ENCODE data around the gene SYT13. TPM values are rescaled to one million over a fixed set of nuclear protein-coding genes. Genes with fewer than 3 reads are reported as not detected.

The SYT13 gene
- total RNA-seq, 1 donor from 2014 or later, result not detected

DNA sequence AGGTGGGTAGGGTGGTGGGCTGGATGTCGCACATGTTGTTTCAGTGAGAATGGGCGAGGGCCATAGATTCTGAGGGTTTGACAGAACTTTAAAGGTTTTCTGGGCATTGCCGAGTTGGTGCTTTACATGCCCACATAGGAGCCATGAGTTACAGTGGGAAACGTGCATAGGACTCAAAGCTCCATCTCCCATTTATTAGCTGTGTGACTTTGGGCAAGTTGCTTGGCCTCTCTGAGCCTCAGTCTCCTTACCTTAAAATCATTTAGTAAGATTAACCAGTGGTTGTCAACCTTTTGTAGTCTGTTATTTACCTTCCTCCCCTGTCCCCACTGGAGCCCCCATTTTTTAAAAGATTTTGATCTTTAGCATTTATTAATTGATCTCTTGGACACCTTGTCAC is 67.4 kb downstream of the SYT13 start:
- Histone ChIP-seq H3K36me3 (peaks cover 26% of the 10 kb centered on the region), H3K27ac (no peak overlapping the region), H3K4me3 (no peak overlapping the region), H3K4me1 (peaks cover 5% of the 10 kb centered on the region), H3K27me3 (ENCODE audit: low read depth) (no peaks in the 10 kb centered on the region), H3K9me3 (no peaks in the 10 kb centered on the region)
- DNase-seq, result no peak
- no peak for ATAC-seq
- intact Hi-C loops (cut with DNase I), result no loop called here
- TF ChIP-seq, protein P1, sequence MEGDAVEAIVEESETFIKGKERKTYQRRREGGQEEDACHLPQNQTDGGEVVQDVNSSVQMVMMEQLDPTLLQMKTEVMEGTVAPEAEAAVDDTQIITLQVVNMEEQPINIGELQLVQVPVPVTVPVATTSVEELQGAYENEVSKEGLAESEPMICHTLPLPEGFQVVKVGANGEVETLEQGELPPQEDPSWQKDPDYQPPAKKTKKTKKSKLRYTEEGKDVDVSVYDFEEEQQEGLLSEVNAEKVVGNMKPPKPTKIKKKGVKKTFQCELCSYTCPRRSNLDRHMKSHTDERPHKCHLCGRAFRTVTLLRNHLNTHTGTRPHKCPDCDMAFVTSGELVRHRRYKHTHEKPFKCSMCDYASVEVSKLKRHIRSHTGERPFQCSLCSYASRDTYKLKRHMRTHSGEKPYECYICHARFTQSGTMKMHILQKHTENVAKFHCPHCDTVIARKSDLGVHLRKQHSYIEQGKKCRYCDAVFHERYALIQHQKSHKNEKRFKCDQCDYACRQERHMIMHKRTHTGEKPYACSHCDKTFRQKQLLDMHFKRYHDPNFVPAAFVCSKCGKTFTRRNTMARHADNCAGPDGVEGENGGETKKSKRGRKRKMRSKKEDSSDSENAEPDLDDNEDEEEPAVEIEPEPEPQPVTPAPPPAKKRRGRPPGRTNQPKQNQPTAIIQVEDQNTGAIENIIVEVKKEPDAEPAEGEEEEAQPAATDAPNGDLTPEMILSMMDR (IDR thresholded peaks at IDR 0.05), result no peak

DNA sequence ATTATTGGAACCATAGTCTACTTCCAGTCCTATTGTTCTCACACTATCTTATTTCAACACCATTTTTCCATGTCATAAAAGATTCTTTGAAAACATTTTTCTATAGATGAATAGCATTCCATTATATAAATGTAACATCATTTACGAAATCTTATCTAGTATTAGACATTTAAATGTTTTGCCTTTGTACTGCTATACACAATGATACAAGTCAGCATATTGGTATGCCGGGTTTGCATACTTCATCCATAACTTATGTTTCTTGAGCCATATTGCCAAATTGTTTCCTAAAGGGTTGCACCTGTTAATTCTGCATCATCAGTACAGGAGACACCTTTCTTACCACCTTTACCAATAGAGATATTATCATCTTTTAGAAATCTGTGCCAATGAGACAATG is 68.2 kb downstream of the SYT13 start:
- TF ChIP-seq, protein P1 (IDR thresholded peaks at IDR 0.05), result no peak
- Histone ChIP-seq H3K36me3 (peaks cover 33% of the 10 kb centered on the region), H3K9me3 (no peaks in the 10 kb centered on the region), H3K27me3 (ENCODE audit: low read depth) (no peaks in the 10 kb centered on the region), H3K27ac (no peak overlapping the region), H3K4me1 (peaks cover 5% of the 10 kb centered on the region), H3K4me3 (no peak overlapping the region)
- intact Hi-C loops (cut with DNase I), result no loop called here
- no peak for DNase-seq
- ATAC-seq, result no peak

DNA sequence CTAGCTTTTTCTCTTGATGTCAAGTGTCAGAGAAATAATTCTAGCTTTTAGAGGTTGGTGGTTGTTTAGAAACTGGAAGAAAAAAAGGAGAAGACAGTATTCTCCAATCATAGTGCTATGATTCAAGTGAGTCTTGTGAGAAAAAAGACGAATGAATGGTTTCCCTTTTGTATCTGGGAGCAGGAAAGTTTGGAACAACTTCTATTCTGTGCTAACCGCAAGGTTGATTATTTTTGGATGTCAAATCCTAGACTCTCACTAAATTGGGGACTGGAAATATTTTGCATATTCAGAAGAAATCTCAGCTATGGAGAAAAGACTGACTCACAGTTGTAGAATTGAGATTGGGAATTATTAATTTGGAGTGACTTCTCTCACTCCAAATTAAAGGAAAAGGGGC is 69.2 kb downstream of the SYT13 start:
- H3K27ac ChIP-seq, result no peak overlapping the region
- intact Hi-C loops (cut with DNase I), result no loop called here
- H3K36me3 ChIP-seq, result peaks cover 32% of the 10 kb centered on the region
- H3K4me1 ChIP-seq, result peaks cover 5% of the 10 kb centered on the region
- no peak overlapping the region for H3K4me3 ChIP-seq
- DNase-seq, result no peak
- no peaks in the 10 kb centered on the region for H3K27me3 ChIP-seq (ENCODE audit: low read depth)
- ATAC-seq, result no peak
- H3K9me3 ChIP-seq, result no peaks in the 10 kb centered on the region
- TF ChIP-seq, protein P1 (IDR thresholded peaks at IDR 0.05), result no peak

DNA sequence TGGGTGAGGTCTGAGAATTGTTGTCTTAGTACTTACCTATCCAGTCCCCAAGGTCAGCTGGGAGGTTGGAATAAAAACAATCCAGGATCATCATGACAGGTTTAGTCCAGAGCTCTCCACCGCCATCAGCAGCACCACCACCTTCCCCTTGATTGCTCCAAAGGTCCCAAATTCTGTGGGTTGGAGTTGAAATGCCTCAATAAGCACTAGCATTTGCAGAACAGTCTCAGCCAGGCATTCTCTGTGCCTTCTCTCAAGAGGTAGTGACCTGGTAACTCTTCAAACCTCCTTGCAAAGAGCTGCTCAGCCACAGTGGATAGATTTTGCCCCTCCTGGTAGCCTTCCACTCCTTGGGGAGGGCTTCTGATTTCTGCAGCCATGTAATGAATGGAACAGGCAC is 70.1 kb downstream of the SYT13 start:
- TF ChIP-seq, protein P1 (IDR thresholded peaks at IDR 0.05), result no peak
- no peak overlapping the region for H3K27ac ChIP-seq
- peaks cover 6% of the 10 kb centered on the region for H3K4me1 ChIP-seq
- DNase-seq (no peak), ATAC-seq (no peak)
- intact Hi-C loops (cut with DNase I), result no loop called here
- H3K36me3 ChIP-seq, result peaks cover 24% of the 10 kb centered on the region
- no peaks in the 10 kb centered on the region for H3K27me3 ChIP-seq (ENCODE audit: low read depth)
- H3K4me3 ChIP-seq, result no peak overlapping the region
- H3K9me3 ChIP-seq, result no peaks in the 10 kb centered on the region

DNA sequence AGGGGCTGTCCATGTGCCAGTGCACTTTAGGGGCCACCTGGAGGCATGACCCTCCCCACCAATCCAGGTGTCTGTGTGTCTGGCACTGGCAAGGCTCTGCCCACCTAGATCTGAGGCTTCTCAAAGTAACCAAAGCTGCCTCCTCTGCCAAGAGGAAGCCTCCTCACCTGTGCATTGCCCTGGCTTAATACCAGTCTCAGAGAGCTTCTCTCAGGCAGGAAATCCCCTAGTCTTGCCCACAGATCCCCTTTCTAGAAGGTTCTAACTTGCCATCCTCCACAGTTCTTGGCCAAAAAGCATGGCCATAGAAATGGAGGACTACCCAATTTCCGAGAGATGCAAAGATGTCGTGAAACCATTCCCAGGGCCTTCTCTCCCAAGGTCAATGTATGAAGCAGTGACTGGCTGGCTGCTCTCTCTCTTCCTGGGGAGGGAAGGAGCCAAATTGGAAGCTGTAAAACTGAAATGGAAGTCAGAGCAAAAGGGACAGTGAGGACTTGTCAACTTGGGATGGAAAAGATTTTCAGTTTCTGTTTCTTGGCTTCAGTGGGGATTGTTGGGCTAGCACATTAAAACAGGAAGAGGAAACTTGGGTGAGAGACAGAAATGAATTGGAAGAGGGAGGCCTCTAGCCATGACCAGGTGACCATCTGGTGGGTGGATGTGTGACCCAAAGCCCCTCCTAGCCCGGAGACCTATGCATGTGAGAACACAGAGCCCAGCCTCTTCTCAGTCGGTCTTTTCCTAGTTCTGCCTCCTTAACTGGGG is 70.9 kb downstream of the SYT13 start:
- DNase-seq (no peak), ATAC-seq (no peak)
- H3K9me3 ChIP-seq, result no peaks in the 10 kb centered on the region
- H3K4me1 ChIP-seq, result peaks cover 14% of the 10 kb centered on the region
- TF ChIP-seq, protein P1 (IDR thresholded peaks at IDR 0.05), result no peak
- peaks cover 24% of the 10 kb centered on the region for H3K36me3 ChIP-seq
- no peaks in the 10 kb centered on the region for H3K27me3 ChIP-seq (ENCODE audit: low read depth)
- intact Hi-C loops (cut with DNase I), result no loop called here
- no peak overlapping the region for H3K27ac ChIP-seq
- H3K4me3 ChIP-seq, result no peak overlapping the region

Measured in lower lobe of right lung (tissue), 2 donors.